HG02973 (cell line): ENCODE measurements around the gene AQP3.
A peak's percentile ranks its signal among the peaks of the same experiment; 100 is the strongest.
"Not testable (repeated sequence)": the region's sequence is repeated elsewhere in the genome, so short reads cannot be mapped to it uniquely, and the experiment has no call there.

Experiments
- ATAC-seq: cut with Tn5 transposase; IDR thresholded peaks from one replicate; pipeline ENCODE4 v1.9.1; 2021; ENCODE audit warnings: moderate library complexity; ENCODE audit not compliant: unreplicated experiment

The AQP3 gene

GRCh38 chr9:33446946-33447798 lies at the start of gene AQP3:
Gene AQP3 (minus strand): TSS chr9:33447593. CDS start chr9:33447530, 63 bp downstream.
- ATAC-seq, result peak; percentile 35

DNA sequence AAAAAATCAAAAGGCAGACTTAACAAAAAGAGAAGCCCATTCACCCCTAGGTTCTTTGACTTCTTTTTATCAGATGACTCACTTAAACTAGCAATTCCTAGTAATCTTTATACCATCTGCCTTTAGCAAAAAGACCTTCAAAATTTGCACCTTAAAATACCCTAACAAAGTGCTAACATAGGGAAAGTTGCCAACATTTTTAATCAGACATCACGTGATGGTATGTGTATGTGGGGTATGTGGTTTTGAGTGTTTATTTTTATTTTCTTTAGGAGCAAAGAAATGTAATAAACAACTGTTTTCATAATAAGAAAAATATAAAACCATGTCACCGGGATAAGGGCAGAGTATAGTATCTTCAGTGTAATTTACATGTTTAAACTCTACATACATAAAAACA lies 46.4 kb upstream of the AQP3 start:
- not testable (repeated sequence) for ATAC-seq

- ATAC-seq, result no peak
Measured at GRCh38 chr9:33489066-33489465, 41.7 kb upstream of the AQP3 start.

DNA sequence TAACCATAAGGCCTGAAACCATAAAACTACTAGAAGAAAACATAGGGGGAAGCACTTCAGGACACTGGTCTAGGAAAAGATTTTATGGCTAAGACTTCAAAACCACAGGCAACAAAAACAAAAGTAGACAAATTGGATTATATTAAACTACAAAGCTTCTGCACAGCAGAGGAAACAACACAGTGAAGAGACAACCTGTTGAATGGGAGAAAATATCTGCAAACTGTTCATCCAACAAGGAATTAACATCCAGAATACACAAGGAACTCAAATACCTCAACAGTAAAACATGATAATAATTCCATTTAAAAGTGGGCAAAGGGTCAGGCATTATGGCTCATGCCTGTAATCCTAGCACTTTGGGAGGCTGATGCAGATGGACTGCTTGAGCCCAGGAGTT lies 37.9 kb upstream of the AQP3 start:
- not testable (repeated sequence) for ATAC-seq

- no peak for ATAC-seq
Measured at GRCh38 chr9:33480976-33481375, 33.6 kb upstream of the AQP3 start.

- ATAC-seq, result no peak
Measured at GRCh38 chr9:33480106-33480505, 32.7 kb upstream of the AQP3 start.

GRCh38 chr9:33476503-33476902 lies 29.1 kb upstream of the AQP3 start:
- ATAC-seq, result no peak

DNA sequence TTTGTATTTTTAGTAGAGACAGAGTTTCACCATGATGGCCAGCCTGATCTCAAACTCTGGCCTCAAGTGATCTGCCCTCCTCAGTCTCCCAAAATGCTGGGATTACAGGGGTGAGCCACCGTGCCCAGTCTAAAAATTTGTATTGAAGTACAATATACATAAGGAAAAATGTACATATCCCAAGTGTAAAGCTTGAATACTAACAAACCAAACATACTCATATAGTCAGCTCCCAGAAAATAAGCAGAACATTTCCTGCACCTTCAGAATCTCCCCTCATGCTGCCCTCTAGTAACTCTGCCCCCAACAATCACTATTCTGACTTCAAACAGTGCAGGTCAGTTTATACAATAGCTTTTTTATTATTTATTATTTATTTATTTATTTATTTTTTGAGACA lies 28.0 kb upstream of the AQP3 start:
- no peak for ATAC-seq

DNA sequence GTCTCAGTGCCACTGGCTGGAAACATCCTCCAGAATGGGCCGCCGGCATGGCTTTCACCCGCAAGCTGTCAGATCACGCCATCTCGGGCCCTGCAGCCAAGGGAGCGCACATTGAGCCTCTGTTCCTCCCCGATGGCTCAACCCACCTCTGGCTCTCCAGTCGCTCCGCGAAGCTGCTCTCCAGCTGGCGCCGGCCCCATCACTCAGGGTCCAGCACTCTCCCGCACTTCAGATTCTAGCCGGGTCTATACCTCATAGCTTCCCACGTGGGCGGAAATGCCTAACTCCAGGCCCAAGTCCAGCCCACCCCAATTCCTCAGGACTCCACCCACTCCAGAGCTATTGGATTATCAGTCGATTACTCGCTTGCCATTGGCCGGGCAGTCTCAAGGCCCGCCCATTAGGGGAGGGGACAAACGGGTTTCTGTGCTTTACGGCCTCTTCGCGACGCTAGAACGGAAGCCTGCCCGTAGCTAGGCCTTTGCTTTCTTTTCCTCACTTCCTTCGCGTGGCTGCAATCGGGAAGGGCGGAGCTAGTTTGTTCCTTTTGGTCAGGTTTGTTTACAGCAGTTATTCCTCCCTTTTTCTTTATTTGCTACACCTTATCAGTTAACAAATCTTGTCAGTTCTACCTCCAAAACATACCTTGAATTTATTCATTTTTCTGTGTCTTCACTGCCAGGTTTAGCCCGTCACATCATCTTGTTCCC lies 26.4 kb upstream of the AQP3 start, which contains the start of gene NOL6:
Gene NOL6, minus strand, starts transcription at position 282 of the 710 bp plus-strand sequence. Its CDS starts 82 bp downstream, at position 200.
- peak; percentile 96 for ATAC-seq

- no peak for ATAC-seq
Measured at GRCh38 chr9:33472881-33473615, 25.7 kb upstream of the AQP3 start.

DNA sequence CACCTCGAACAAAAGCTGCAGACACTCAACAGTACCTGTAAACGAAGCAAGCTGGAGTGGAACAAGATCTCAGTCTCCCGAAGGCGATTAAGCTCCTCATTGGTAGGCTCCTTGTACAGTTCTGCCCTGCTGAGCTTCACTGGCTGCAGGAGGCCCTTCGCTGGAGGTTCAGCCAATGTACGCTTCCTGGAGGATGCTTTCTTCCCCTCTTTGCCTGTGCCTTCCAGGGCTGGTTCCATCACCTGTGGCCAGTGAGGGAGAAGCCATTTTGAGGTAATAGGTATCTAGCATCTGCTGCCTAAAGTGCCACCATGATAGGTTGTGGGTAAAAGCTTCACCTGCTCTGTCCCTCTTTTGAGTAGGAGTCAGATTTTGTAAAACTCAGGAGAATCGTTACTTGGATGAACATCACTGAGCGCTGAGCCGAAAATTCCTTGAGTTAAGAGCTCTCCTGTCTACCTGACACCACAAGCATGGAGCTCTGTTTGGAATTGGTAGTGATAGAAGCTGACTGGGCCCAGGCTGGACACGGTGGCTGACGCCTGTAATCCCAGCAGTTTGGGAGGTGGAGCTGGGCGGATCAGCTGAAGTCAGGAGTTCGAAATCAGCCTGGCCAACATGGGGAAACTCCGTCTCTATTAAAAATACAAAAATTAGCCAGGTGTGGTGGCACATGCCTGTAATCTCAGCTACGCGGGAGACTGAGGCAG lies 24.9 kb upstream of the AQP3 start:
- no peak for ATAC-seq

GRCh38 chr9:33471361-33471760 lies 24.0 kb upstream of the AQP3 start:
- ATAC-seq, result no peak

GRCh38 chr9:33469891-33470290 lies 22.5 kb upstream of the AQP3 start:
- ATAC-seq, result no peak

DNA sequence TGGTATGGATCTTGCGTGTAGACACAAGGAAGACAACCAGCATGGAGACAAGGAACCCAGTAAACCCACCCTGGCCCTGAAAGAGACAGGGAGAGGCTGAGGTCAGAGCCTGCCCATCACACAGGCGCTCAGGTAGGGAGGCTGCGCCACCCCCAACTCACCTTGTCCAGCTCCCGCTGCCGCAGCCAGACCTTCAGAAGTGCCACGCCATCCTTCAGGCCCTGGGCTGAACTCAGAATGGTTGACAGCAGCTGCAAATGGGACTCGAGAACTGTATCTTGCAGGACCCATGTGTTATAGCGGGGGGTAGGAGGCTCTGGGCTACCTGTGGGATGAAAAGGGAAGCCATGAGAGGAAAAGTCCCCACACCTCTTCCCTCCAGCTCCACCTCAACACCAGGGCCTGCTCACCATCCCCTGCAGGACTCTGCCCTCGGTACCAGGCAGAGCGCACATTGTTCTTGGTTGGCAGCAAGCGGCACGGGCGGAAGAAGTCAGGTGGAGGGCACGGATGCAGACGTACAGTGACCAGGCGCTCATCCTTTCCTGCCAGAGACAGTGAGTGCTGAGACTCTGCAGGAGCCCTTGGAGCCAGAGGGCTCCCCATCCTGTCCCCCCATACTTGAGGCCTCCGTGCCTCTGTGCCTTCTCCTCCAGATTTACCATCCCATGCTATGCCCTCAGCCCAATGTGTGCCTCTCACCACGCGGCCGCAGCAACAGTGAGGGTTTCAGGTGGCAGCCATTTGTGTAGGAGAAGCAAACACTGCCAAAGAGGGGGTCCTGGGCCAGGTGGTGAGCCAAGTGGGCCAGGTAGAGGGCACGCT lies 21.6 kb upstream of the AQP3 start:
- ATAC-seq, result no peak

DNA sequence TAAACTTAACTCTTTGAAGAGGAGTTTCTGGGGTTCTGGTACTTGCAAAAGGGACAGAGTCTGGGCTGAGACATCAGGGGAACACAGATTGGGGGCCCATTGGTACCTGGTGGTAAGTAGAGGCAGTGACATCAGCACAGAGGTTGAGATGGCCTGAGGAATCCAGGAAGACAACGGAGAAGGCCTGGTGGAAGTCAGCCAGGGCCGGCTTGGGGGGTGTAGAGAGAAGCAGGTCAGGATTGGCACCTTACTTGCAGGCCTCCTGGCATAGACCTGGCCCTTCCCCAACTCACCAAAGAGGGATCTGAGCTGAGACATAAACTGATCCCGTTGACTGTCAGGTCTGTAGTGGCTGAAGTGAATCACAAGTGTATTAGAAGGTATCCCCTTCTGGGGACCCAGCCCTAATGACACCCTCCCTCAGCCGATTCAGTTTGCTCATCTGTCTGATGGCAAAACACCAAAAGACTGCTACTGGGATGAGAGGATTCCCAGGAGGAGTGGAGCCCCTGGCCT lies 20.9 kb upstream of the AQP3 start:
- ATAC-seq, result no peak

DNA sequence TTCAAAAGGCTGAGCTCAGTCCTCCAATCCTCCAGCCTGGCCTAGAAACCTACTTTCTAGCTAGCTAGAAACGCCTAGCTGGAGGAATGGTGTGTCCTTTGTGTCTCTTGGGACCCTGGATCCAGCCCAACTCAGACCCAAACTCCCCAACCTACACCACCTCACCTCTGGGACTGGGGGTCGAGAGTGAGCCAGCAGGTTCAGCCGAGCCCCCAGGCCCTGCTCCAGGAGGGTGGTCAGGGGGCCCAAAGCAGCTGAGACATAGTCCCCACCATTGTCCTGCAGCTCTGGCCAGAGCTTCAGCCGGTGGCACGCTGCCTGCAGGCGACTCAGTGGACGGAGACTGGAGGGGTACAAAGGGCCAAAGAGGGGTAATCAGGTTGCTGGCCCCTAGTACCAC lies 20.1 kb upstream of the AQP3 start:
- no peak for ATAC-seq

DNA sequence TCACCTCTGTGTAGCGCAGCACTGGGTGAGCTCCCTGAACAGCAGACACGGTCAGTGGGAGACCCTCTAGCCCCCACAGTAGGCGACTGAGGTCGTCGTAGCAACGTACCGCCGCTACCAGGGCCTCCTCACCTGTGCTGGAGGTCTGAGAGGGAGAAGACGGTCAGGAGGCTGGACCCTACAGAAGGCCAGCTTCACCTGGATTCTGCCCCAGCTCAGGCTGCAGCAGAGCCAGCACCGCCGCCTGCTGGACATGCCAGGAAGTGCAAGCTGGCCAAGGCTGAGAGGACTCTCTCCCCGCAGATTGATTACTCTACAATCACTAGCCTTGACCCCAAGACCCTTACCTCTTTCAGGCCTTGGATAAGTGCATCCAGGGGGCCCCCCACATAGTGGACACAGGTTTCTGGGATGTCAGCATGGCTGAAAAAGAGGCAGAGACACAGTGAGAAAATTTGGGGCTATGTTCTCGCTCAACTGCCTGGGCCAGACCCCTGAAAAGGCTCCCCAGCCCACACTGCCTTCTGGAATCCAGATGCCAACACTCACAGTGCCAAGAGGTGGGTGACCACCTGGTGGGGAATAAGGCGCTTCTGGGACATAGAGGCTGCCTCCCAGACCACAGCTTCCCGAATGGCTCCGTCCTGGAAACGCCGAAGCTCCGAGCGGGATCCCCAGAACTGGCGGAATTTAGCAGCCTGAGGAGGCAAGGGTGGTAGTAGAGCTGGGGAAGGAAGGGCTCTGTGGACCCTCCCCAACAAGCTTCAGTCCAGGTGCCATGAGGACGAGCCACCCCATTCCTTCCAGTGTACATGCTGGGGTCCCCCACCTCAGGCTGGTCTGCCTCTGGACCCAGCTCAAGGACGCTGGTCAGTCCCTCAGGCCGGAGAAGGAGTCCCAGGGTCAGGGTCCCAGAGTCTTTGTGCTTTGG lies 19.4 kb upstream of the AQP3 start:
- ATAC-seq, result no peak
